IPS-NIHi11 (cell line): ENCODE measurements around the gene FHL2.

ENCODE experiments used
- DNase-seq: peaks from one replicate; pipeline ENCODE4 v3.0.0; 2012; ENCODE audit warnings: mixed read lengths, low spot score

The FHL2 gene

GRCh38 chr2:105421053-105421452, 22.2 kb upstream of the FHL2 start:
- no peak for DNase-seq

GRCh38 chr2:105418522-105418921, 19.7 kb upstream of the FHL2 start:
- DNase-seq, result no peak

- DNase-seq, result no peak
Measured at GRCh38 chr2:105417857-105418436, 19.1 kb upstream of the FHL2 start.

GRCh38 chr2:105416156-105416555, 17.3 kb upstream of the FHL2 start:
- DNase-seq, result no peak

GRCh38 chr2:105415007-105415406, 16.2 kb upstream of the FHL2 start:
- DNase-seq, result no peak

- DNase-seq, result no peak
Measured at GRCh38 chr2:105413206-105413605, 14.4 kb upstream of the FHL2 start.

- DNase-seq, result no peak
Measured at GRCh38 chr2:105412584-105412983, 13.7 kb upstream of the FHL2 start.

GRCh38 chr2:105411720-105412407, 13.0 kb upstream of the FHL2 start:
- no peak for DNase-seq

- no peak for DNase-seq
Measured at GRCh38 chr2:105410554-105410953, 11.7 kb upstream of the FHL2 start.

- DNase-seq, result no peak
Measured at GRCh38 chr2:105409717-105410116, 10.9 kb upstream of the FHL2 start.

GRCh38 chr2:105407946-105408743, 9.3 kb upstream of the FHL2 start:
- DNase-seq, result no peak

GRCh38 chr2:105406221-105406620, 7.4 kb upstream of the FHL2 start:
- DNase-seq, result no peak

- no peak for DNase-seq
Measured at GRCh38 chr2:105405291-105405690, 6.4 kb upstream of the FHL2 start.

GRCh38 chr2:105404736-105405135, 5.9 kb upstream of the FHL2 start:
- no peak for DNase-seq

- DNase-seq, result peak; percentile 64
Measured at GRCh38 chr2:105403783-105404698, 5.2 kb upstream of the FHL2 start.

- peak; percentile 38 for DNase-seq
Measured at GRCh38 chr2:105403241-105403782, 4.5 kb upstream of the FHL2 start.

GRCh38 chr2:105402809-105403208, 4.0 kb upstream of the FHL2 start:
- no peak for DNase-seq

GRCh38 chr2:105401867-105402266, 3.0 kb upstream of the FHL2 start:
- DNase-seq, result no peak

- DNase-seq, result no peak
Measured at GRCh38 chr2:105400138-105400540, 1.3 kb upstream of the FHL2 start.

- DNase-seq, result no peak
Measured at GRCh38 chr2:105399207-105399861, 483 bp upstream of the FHL2 start.

- DNase-seq, result no peak
Measured at GRCh38 chr2:105397953-105398335, 907 bp downstream of the FHL2 start.
